DOHH2 (cell line): Measurements from ENCODE around the gene PRG3.

ENCODE experiments used
- H3F3A ChIP-seq: fragments of 200-600 bp; sonication (generic), shearing (Covaris generic); 2 replicates; pipeline ENCODE4 v1.6.0; 2016; ENCODE audit warnings: antibody characterized with exemption, mild to moderate bottlenecking; ENCODE audit not compliant: control insufficient read depth, insufficient read depth
- H3K27ac ChIP-seq: fragments of 200-600 bp; sonication (generic); 2 replicates; pipeline ENCODE4 v1.5.1; 2014; ENCODE audit warnings: low read depth, mild to moderate bottlenecking, low read length, moderate library complexity
- H3K27me3 ChIP-seq: fragments of 200-600 bp; sonication (generic); 2 replicates; pipeline ENCODE4 v1.6.1; 2014; ENCODE audit warnings: mild to moderate bottlenecking, low read length, mixed read lengths; ENCODE audit not compliant: control insufficient read depth
- H3K36me3 ChIP-seq: fragments of 200-600 bp; sonication (generic); 2 replicates; pipeline ENCODE4 v1.6.1; 2014; ENCODE audit warnings: mild to moderate bottlenecking, low read length, moderate library complexity, mixed read lengths; ENCODE audit not compliant: control insufficient read depth
- H3K4me1 ChIP-seq: fragments of 200-600 bp; sonication (generic); 2 replicates; pipeline ENCODE4 v1.6.1; 2014; ENCODE audit warnings: mild to moderate bottlenecking, low read length, mixed read lengths; ENCODE audit not compliant: control insufficient read depth
- H3K4me2 ChIP-seq: fragments of 200-600 bp; sonication (generic); 2 replicates; pipeline ENCODE4 v1.6.0; 2014; ENCODE audit warnings: mild to moderate bottlenecking, low read length, moderate library complexity
- H3K4me3 ChIP-seq: fragments of 200-600 bp; sonication (generic); 2 replicates; pipeline ENCODE4 v1.5.1; 2014; ENCODE audit warnings: mild to moderate bottlenecking, low read length, mixed read lengths
- H3K79me2 ChIP-seq: fragments of 200-600 bp; sonication (generic); 2 replicates; pipeline ENCODE4 v1.6.1; 2014; ENCODE audit warnings: mild to moderate bottlenecking, low read length, mixed read lengths; ENCODE audit not compliant: control insufficient read depth
- H3K9me2 ChIP-seq: fragments of 200-600 bp; sonication (generic); replicated peaks from 2 replicates; pipeline ENCODE4 v1.6.1; 2014; ENCODE audit warnings: mild to moderate bottlenecking, low read length, mixed read lengths; ENCODE audit not compliant: control insufficient read depth
- H3K9me3 ChIP-seq: fragments of 200-600 bp; sonication (generic); 2 replicates; pipeline ENCODE4 v1.6.1; 2014; ENCODE audit warnings: antibody characterized with exemption, low read length, mixed read lengths; ENCODE audit not compliant: control insufficient read depth, insufficient read depth
- H4K20me1 ChIP-seq: fragments of 200-600 bp; sonication (generic); 2 replicates; pipeline ENCODE4 v1.6.0; 2014; ENCODE audit warnings: low read depth, mild to moderate bottlenecking, antibody characterized with exemption, low read length, moderate library complexity; ENCODE audit not compliant: control insufficient read depth, insufficient read depth
- EZH2phosphoT487 ChIP-seq: fragments of 200-600 bp; sonication (generic); IDR thresholded peaks from 2 replicates; pipeline ENCODE4 v1.6.1; 2017; ENCODE audit warnings: borderline replicate concordance, mild to moderate bottlenecking, antibody characterized with exemption, low read length, moderate library complexity, mixed read lengths
- TF ChIP-seq, protein P1 (sequence below): fragments of 200-600 bp; sonication (generic); IDR thresholded peaks from one replicate; pipeline ENCODE4 v1.5.1; 2014; ENCODE audit warnings: antibody characterized with exemption, mild to moderate bottlenecking, low read depth, low read length; ENCODE audit not compliant: poor library complexity, severe bottlenecking

The PRG3 gene

DNA sequence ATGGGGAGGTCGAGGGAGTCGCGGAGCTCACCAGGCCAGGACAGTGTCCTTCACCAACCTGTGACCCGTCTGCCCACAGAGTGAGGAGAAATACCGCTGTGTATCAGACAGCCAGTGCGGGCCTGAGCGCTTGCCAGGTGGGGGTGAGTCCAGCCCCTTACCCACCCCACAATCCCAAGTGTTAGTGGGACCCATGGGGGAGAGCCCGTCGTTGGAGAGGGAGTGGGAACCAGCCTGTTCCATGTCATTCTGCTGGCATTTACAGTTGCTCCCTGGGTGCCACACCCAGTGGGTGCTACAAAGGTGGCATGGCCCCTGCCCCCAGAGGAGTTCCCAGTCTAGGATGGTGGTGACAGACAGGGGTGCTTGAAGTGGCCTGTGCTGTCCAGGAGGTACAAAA lies 33.6 kb downstream of the PRG3 start:
- TF ChIP-seq EZH2phosphoT487 = no peak
- TF ChIP-seq, protein P1, sequence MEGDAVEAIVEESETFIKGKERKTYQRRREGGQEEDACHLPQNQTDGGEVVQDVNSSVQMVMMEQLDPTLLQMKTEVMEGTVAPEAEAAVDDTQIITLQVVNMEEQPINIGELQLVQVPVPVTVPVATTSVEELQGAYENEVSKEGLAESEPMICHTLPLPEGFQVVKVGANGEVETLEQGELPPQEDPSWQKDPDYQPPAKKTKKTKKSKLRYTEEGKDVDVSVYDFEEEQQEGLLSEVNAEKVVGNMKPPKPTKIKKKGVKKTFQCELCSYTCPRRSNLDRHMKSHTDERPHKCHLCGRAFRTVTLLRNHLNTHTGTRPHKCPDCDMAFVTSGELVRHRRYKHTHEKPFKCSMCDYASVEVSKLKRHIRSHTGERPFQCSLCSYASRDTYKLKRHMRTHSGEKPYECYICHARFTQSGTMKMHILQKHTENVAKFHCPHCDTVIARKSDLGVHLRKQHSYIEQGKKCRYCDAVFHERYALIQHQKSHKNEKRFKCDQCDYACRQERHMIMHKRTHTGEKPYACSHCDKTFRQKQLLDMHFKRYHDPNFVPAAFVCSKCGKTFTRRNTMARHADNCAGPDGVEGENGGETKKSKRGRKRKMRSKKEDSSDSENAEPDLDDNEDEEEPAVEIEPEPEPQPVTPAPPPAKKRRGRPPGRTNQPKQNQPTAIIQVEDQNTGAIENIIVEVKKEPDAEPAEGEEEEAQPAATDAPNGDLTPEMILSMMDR = no peak
- no peaks in the 10 kb centered on the region for H4K20me1 ChIP-seq
- no peaks in the 10 kb centered on the region for H3K79me2 ChIP-seq
- no peak overlapping the region for H3K27ac ChIP-seq
- H3F3A ChIP-seq = no peaks in the 10 kb centered on the region
- H3K4me2 ChIP-seq = no peak overlapping the region
- no peak overlapping the region for H3K4me3 ChIP-seq
- H3K36me3 ChIP-seq = no peaks in the 10 kb centered on the region
- no peaks in the 10 kb centered on the region for H3K9me3 ChIP-seq
- peaks cover 6% of the 10 kb centered on the region; the same call in 1 of the 2 replicates for H3K4me1 ChIP-seq
- H3K9me2 ChIP-seq = no peaks in the 10 kb centered on the region
- H3K27me3 ChIP-seq = 0 out of 2 replicates have a peak, but pooled peaks cover 2% of the 10 kb centered on the region

DNA sequence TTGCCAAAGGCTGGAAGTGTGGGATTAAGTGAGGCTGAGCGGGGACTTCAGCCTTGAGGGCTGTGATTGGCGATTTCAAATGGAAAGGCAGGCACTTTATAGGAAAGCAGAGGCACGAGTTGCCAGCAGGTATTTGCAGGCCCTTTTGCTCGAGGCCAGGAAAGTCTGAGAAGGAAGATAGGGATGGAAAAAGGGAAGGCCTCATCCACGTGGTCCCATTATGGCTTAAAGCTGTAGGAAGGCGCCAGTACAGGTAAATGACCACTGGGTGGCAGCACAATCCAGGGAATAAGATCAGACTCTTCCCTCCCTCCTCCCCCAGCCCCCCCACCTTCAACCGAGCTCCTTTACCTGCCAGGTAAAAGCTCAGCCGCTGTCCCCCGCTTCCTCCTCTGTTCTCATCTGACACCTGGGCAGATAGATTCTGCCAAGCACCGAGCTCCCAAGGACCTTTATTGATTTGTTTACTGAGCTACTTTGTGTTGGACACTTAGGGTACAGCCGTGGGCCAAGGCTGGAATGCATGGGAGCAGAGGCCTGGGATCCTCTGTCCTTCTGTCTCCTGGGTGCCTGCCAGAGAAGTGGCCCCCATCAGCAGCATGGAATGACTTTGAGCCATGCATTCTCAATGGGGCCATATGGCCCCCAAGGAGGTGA lies 35.3 kb downstream of the PRG3 start:
- no peak for TF ChIP-seq EZH2phosphoT487
- TF ChIP-seq, protein P1 = peak; percentile 77
- H3K27ac ChIP-seq = no peak overlapping the region
- no peak overlapping the region for H3K4me2 ChIP-seq

DNA sequence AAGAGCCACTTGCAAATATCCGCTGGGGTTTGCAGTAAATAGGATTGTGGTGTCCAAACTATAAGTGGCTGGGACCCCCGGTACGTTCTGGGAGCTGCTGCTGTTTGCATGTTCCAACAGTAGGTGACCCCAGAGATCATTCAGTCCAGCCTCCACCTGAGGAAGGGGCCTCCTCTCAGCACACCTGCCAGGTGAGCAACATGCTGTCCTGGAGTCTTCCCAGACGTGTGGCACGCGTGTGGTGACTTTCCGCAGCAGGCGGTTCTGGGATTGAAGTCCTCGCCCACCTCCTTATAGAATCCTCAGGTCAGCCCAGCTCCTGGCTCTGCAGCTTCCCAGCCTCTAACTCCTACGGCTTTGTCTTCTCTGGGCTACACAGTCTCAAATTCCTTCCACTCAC lies 36.1 kb downstream of the PRG3 start:
- Histone ChIP-seq H3K27me3 (no peaks in the 10 kb centered on the region), H3K9me3 (no peaks in the 10 kb centered on the region), H3K9me2 (no peaks in the 10 kb centered on the region), H3K4me2 (no peak overlapping the region), H3K27ac (no peak overlapping the region), H3K4me3 (no peak overlapping the region), H3F3A (no peaks in the 10 kb centered on the region), H3K4me1 (peaks cover 6% of the 10 kb centered on the region; the same call in 1 of the 2 replicates), H3K79me2 (no peaks in the 10 kb centered on the region), H4K20me1 (no peaks in the 10 kb centered on the region), H3K36me3 (no peaks in the 10 kb centered on the region)
- TF ChIP-seq, protein P1 = no peak
- TF ChIP-seq EZH2phosphoT487 = no peak

More for the DNA sequence above, 35.3 kb downstream of the PRG3 start:
- no peaks in the 10 kb centered on the region for H3F3A ChIP-seq
- no peaks in the 10 kb centered on the region for H3K9me3 ChIP-seq
- H3K27me3 ChIP-seq = no peaks in the 10 kb centered on the region
- H3K9me2 ChIP-seq = no peaks in the 10 kb centered on the region
- H3K4me1 ChIP-seq = peaks cover 6% of the 10 kb centered on the region; the same call in 1 of the 2 replicates
- no peaks in the 10 kb centered on the region for H3K36me3 ChIP-seq
- no peaks in the 10 kb centered on the region for H3K79me2 ChIP-seq
- H3K4me3 ChIP-seq = no peak overlapping the region
- H4K20me1 ChIP-seq = no peaks in the 10 kb centered on the region
